ENCODE measurements around the gene NFE2L2.
"Not testable (repeated sequence)": the region's sequence is repeated elsewhere in the genome, so short reads cannot be mapped to it uniquely, and the experiment has no call there.

NFE2L2 gene

GRCh38 chr2:177225965-177226360 lies 38.6 kb downstream of the NFE2L2 start:
- Mint-ChIP-seq H3K4me3 (no peak overlapping the region), H3K27me3 (ENCODE audit: low read depth) (no peaks in the 10 kb centered on the region), H3K27ac (no peak overlapping the region), H3K4me1 (ENCODE audit: low read depth) (peaks cover 15% of the 10 kb centered on the region), H3K9me3 (no peaks in the 10 kb centered on the region), H3K36me3 (ENCODE audit: low read depth) (peaks cover 64% of the 10 kb centered on the region)
- no peak for DNase-seq (ENCODE audit: low spot score)

- H3K36me3 Mint-ChIP-seq (ENCODE audit: low read depth), result peaks cover 65% of the 10 kb centered on the region
- H3K27ac Mint-ChIP-seq; DNase-seq (ENCODE audit: low spot score); H3K27me3 Mint-ChIP-seq (ENCODE audit: low read depth); H3K9me3 Mint-ChIP-seq; H3K4me3 Mint-ChIP-seq: not testable (repeated sequence)
- peaks cover 23% of the 10 kb centered on the region for H3K4me1 Mint-ChIP-seq (ENCODE audit: low read depth)
Observed at GRCh38 chr2:177223436-177223835, 41.1 kb downstream of the NFE2L2 start.

GRCh38 chr2:177221970-177222369 lies 42.6 kb downstream of the NFE2L2 start:
- H3K4me1 Mint-ChIP-seq (ENCODE audit: low read depth), result peaks cover 24% of the 10 kb centered on the region
- H3K27me3 Mint-ChIP-seq (ENCODE audit: low read depth), result no peaks in the 10 kb centered on the region
- no peak overlapping the region for H3K4me3 Mint-ChIP-seq
- no peak overlapping the region for H3K27ac Mint-ChIP-seq
- H3K9me3 Mint-ChIP-seq, result no peaks in the 10 kb centered on the region
- DNase-seq (ENCODE audit: low spot score), result no peak
- H3K36me3 Mint-ChIP-seq (ENCODE audit: low read depth), result peaks cover 68% of the 10 kb centered on the region

- Mint-ChIP-seq H3K9me3 (no peaks in the 10 kb centered on the region), H3K4me1 (ENCODE audit: low read depth) (peaks cover 26% of the 10 kb centered on the region), H3K27me3 (ENCODE audit: low read depth) (no peaks in the 10 kb centered on the region), H3K4me3 (no peak overlapping the region), H3K27ac (no peak overlapping the region), H3K36me3 (ENCODE audit: low read depth) (peaks cover 71% of the 10 kb centered on the region)
- DNase-seq (ENCODE audit: low spot score), result no peak
Observed at GRCh38 chr2:177221534-177221933, 43.0 kb downstream of the NFE2L2 start.

- not testable (repeated sequence) for DNase-seq (ENCODE audit: low spot score); H3K4me3 Mint-ChIP-seq; H3K27me3 Mint-ChIP-seq (ENCODE audit: low read depth); H3K27ac Mint-ChIP-seq; H3K9me3 Mint-ChIP-seq
- H3K36me3 Mint-ChIP-seq (ENCODE audit: low read depth), result peaks cover 80% of the 10 kb centered on the region
- H3K4me1 Mint-ChIP-seq (ENCODE audit: low read depth), result peaks cover 39% of the 10 kb centered on the region
Observed at GRCh38 chr2:177219787-177220186, 44.7 kb downstream of the NFE2L2 start.

- DNase-seq (ENCODE audit: low spot score), result no peak
- Mint-ChIP-seq H3K27me3 (ENCODE audit: low read depth) (peaks cover under 1% of the 10 kb centered on the region), H3K36me3 (ENCODE audit: low read depth) (peaks cover 81% of the 10 kb centered on the region), H3K4me3 (peak overlapping the region; percentile 12), H3K9me3 (no peaks in the 10 kb centered on the region), H3K27ac (peak overlapping the region; percentile 36), H3K4me1 (ENCODE audit: low read depth) (peaks cover 35% of the 10 kb centered on the region)
Observed at GRCh38 chr2:177217247-177217843, 47.2 kb downstream of the NFE2L2 start.

GRCh38 chr2:177212891-177213856 lies 51.4 kb downstream of the NFE2L2 start:
- H3K27me3 Mint-ChIP-seq (ENCODE audit: low read depth), result peaks cover 2% of the 10 kb centered on the region
- peaks cover 35% of the 10 kb centered on the region for H3K4me1 Mint-ChIP-seq (ENCODE audit: low read depth)
- no peaks in the 10 kb centered on the region for H3K9me3 Mint-ChIP-seq
- H3K36me3 Mint-ChIP-seq (ENCODE audit: low read depth), result peaks cover 48% of the 10 kb centered on the region
- peak overlapping the region; percentile 94 for H3K4me3 Mint-ChIP-seq
- H3K27ac Mint-ChIP-seq, result peak overlapping the region; percentile 99
- peak; percentile 91 for DNase-seq (ENCODE audit: low spot score)

GRCh38 chr2:177212106-177212890 lies 52.2 kb downstream of the NFE2L2 start, which contains the start of gene HNRNPA3:
TSS of gene HNRNPA3 (plus strand) at chr2:177212794. CDS start at chr2:177212800, 6 bp downstream.
- H3K9me3 Mint-ChIP-seq, result no peaks in the 10 kb centered on the region
- peaks cover 2% of the 10 kb centered on the region for H3K27me3 Mint-ChIP-seq (ENCODE audit: low read depth)
- H3K4me1 Mint-ChIP-seq (ENCODE audit: low read depth), result peaks cover 35% of the 10 kb centered on the region

GRCh38 chr2:177211576-177212105 lies 52.9 kb downstream of the NFE2L2 start:
- Mint-ChIP-seq H3K4me1 (ENCODE audit: low read depth) (peaks cover 36% of the 10 kb centered on the region), H3K27me3 (ENCODE audit: low read depth) (peaks cover 2% of the 10 kb centered on the region), H3K4me3 (peak overlapping the region; percentile 94), H3K27ac (peak overlapping the region; percentile 99), H3K36me3 (ENCODE audit: low read depth) (peaks cover 38% of the 10 kb centered on the region), H3K9me3 (no peaks in the 10 kb centered on the region)
- no peak for DNase-seq (ENCODE audit: low spot score)

More at GRCh38 chr2:177212106-177212890, 52.2 kb downstream of the NFE2L2 start, which contains the start of gene HNRNPA3:
- H3K36me3 Mint-ChIP-seq (ENCODE audit: low read depth), result peaks cover 43% of the 10 kb centered on the region
- peak within 1 kb of the TSS; percentile 99 for H3K27ac Mint-ChIP-seq
- peak; percentile 100 for DNase-seq (ENCODE audit: low spot score)
- peak within 1 kb of the TSS; percentile 94 for H3K4me3 Mint-ChIP-seq

- H3K27me3 Mint-ChIP-seq (ENCODE audit: low read depth), result peaks cover 2% of the 10 kb centered on the region
- H3K4me3 Mint-ChIP-seq, result peak overlapping the region; percentile 94
- no peaks in the 10 kb centered on the region for H3K9me3 Mint-ChIP-seq
- peak overlapping the region; percentile 99 for H3K27ac Mint-ChIP-seq
- no peak for DNase-seq (ENCODE audit: low spot score)
- H3K4me1 Mint-ChIP-seq (ENCODE audit: low read depth), result peaks cover 34% of the 10 kb centered on the region
- H3K36me3 Mint-ChIP-seq (ENCODE audit: low read depth), result peaks cover 33% of the 10 kb centered on the region
Observed at GRCh38 chr2:177211169-177211568, 53.4 kb downstream of the NFE2L2 start.

- Mint-ChIP-seq H3K27me3 (ENCODE audit: low read depth) (no peaks in the 10 kb centered on the region), H3K27ac (no peak overlapping the region), H3K9me3 (no peaks in the 10 kb centered on the region), H3K4me1 (ENCODE audit: low read depth) (peaks cover 22% of the 10 kb centered on the region), H3K4me3 (no peak overlapping the region), H3K36me3 (ENCODE audit: low read depth) (peaks cover 3% of the 10 kb centered on the region)
- DNase-seq (ENCODE audit: low spot score), result no peak
Observed at GRCh38 chr2:177207101-177207500, 57.4 kb downstream of the NFE2L2 start.

GRCh38 chr2:177204417-177204816 lies 60.1 kb downstream of the NFE2L2 start:
- peaks cover 14% of the 10 kb centered on the region for H3K4me1 Mint-ChIP-seq (ENCODE audit: low read depth)
- no peak overlapping the region for H3K27ac Mint-ChIP-seq
- no peak overlapping the region for H3K4me3 Mint-ChIP-seq
- no peaks in the 10 kb centered on the region for H3K9me3 Mint-ChIP-seq
- peaks cover 3% of the 10 kb centered on the region for H3K36me3 Mint-ChIP-seq (ENCODE audit: low read depth)
- no peak for DNase-seq (ENCODE audit: low spot score)
- H3K27me3 Mint-ChIP-seq (ENCODE audit: low read depth), result no peaks in the 10 kb centered on the region

GRCh38 chr2:177201919-177202346 lies 62.6 kb downstream of the NFE2L2 start:
- Mint-ChIP-seq H3K4me1 (ENCODE audit: low read depth) (peaks cover 4% of the 10 kb centered on the region), H3K27ac (no peak overlapping the region), H3K27me3 (ENCODE audit: low read depth) (no peaks in the 10 kb centered on the region), H3K36me3 (ENCODE audit: low read depth) (no peaks in the 10 kb centered on the region), H3K4me3 (no peak overlapping the region), H3K9me3 (no peaks in the 10 kb centered on the region)
- no peak for DNase-seq (ENCODE audit: low spot score)

Data from T-helper 2 cell treated with Interferon-gamma antibody and Interleukin-4, amounts not matched to agents 5 μg/mL and 100 μg/mL, for 36 hours (primary cell).